Stimulated activated CD4-positive, alpha-beta T cell treated with anti-CD3 and anti-CD28 coated beads, Interleukin-15, amount 100 ng/mL, for 48 hours (primary cell): ENCODE results near the gene COL20A1.

Experiments
- DNase-seq, 2 donors: peaks; one replicate each; pipeline ENCODE4 v3.0.0-alpha.2; 2020; ENCODE audit warnings: low read depth in 2 of 2

Gene COL20A1

DNA sequence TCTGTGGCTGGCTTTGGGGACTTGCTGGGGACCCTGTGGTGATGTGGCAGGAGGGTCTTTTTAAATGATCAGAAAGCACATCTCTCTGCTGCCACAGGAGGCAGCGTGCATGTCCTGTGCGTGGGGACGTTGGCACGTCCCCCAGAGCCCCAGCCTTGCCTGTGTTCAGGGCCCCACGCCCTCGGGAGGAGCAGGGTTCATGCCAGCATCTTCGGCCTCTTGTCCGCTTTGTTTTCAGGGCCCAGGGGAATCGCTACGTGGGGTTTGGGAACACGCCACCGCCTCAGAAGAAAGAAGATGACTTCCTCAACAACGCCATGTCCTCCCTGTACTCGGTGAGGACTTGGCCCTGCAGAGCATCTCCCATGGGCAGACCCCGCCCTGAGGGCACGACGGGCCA lies 14.3 kb upstream of the COL20A1 start:
- no peak for DNase-seq

DNA sequence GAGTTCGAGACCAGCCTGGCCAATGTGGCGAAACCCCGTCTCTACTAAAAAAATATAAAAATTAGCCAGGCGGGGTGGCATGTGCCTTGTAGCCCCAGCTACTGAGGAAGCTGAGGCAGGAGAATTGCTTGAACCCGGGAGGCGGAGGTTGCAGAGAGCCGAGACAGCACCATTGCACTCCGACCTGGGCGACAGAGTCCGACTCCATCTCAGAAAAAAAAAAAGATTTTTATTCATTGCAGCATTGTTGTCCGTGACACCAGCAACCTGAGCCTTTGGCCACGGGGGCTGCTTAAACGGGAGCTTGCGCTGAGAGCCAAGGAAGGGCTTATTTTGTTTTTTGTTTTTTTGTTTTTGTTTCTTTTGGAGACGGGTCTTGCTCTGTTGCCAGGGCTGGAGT lies 13.1 kb upstream of the COL20A1 start:
- DNase-seq, result no peak

- no peak for DNase-seq
Measured at GRCh38 chr20:63280371-63280770, 12.6 kb upstream of the COL20A1 start.

DNA sequence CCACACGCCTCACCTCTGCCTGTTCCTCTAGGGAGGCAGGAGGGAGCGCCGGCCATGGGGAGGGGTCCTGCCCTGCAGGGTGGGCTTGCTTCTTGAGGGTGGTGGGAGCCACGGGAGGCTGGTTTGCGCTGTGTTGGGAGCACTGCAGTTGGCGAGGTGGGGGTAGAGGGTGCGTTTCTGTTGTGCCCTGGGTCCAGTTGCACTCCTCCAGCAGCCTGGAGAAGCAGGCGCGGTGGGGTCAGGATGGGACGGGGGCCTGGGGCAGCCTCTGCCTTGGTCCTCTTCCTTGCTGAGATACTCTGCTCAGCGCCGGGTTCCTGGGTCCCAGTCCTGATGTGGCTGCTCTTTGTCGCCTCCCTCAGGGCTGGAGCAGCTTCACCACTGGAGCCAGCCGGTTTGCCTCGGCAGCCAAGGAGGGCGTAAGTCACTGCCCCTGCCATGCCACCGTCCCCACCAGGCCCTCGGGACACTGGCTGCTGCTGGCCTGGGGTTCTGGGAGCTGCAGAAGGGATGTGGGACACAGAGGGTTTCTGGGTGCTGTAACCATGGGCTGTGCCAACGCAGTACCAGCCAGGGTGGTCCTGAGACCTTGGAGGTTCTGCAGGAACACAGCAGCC lies 11.9 kb upstream of the COL20A1 start:
- no peak for DNase-seq

- no peak for DNase-seq
Measured at GRCh38 chr20:63281742-63282665, 11.0 kb upstream of the COL20A1 start.

DNA sequence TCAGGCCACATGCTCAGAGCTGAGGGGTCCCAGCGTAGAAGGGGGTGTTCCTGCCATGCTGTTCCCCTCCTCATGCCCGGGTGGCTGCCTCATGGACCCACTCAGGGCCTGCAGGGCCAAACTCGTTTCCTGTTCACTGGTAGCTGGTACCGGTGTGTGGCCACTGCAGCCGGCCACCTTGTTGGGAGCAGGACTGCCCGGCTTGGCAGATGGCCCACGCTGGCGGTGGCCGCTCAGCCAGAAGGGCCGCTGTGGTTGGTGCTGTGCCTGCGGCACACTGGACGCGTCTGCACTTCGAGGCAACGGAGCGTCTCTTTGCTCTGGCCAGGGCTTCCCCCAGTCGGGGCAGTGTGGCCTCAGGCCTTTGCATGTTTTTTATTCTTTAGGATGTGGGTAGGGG lies 10.0 kb upstream of the COL20A1 start:
- no peak for DNase-seq

DNA sequence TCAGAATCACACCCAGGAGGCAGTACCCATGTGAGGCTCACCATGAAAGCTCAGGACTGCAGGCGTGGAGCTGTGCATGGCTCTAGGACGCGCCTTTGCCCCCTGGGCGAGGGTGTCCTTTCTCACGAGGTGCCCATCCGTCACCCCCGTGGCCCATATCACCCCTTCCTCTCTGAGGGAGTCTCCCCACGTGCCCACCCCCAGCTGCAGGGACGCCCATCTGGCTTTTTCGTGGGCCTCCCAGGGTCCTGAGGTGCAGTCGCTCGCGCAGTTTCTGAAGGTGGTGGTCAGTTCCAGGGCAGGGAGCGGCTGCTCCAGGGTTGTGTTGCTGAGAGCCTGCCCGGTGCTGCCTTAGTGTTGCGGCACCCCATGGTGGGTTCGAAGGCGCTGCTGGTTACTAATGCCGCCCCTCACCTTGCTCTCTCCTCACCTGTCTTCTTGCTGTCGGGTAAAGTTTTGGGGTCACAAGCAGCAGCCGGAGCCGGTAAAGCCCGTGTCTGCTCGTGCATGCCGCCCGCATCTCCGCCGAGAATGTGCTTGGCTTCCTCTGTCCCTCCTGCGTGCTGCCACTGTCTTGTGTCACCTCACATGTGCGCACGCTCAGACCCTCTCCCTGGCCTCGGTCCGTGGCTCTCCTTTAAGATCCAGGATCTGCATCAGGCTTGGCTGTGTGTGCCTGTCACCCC lies 9.4 kb upstream of the COL20A1 start:
- no peak for DNase-seq

- no peak for DNase-seq
Measured at GRCh38 chr20:63284083-63284440, 8.9 kb upstream of the COL20A1 start.

GRCh38 chr20:63284544-63284949 lies 8.4 kb upstream of the COL20A1 start:
- no peak for DNase-seq

- no peak for DNase-seq
Measured at GRCh38 chr20:63284981-63285524, 7.9 kb upstream of the COL20A1 start.

- no peak for DNase-seq
Measured at GRCh38 chr20:63285636-63286615, 7.1 kb upstream of the COL20A1 start.

DNA sequence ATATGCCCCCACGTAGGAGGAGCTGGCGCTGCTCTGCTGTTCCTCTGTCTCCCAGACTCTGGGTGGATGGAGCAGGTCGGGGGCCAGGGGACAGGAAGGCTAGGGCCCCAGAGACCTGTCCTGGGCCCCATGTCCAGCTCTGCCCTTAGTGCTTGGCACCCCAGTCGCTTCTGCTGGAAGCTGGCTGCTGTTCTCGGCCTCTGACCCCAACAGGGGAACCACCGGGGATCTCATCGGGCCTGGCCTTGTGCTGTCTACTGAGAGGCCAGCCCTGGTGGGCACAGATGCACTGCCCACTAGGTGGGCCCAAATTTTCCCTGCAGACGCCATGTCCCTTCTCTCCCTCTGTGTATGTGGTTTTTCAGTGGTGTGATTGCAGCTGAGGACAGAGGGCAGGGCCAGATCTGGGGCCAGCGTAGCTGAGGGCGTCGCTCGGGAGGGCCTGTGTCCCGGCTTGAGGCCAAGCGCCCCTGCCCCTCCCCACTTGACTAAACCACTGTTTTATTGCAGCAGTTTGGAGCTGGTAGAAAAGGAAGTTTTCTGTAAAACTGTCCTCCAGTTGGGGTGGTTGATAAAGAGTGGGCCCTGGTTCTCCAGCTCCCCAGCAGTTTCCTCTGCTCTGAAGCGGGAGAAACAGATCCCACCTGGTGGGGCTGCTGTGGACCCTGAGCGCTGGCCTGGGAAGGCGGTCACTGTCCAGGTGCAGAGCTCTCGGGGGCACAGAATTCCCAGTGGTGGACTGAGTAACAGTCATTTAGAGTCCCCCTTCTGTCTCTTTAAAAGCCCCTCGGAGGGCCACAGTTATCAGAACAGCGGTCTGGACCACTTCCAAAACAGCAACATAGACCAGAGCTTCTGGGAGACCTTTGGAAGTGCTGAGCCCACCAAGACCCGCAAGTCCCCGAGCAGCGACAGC lies 5.9 kb upstream of the COL20A1 start:
- DNase-seq, result no peak

DNA sequence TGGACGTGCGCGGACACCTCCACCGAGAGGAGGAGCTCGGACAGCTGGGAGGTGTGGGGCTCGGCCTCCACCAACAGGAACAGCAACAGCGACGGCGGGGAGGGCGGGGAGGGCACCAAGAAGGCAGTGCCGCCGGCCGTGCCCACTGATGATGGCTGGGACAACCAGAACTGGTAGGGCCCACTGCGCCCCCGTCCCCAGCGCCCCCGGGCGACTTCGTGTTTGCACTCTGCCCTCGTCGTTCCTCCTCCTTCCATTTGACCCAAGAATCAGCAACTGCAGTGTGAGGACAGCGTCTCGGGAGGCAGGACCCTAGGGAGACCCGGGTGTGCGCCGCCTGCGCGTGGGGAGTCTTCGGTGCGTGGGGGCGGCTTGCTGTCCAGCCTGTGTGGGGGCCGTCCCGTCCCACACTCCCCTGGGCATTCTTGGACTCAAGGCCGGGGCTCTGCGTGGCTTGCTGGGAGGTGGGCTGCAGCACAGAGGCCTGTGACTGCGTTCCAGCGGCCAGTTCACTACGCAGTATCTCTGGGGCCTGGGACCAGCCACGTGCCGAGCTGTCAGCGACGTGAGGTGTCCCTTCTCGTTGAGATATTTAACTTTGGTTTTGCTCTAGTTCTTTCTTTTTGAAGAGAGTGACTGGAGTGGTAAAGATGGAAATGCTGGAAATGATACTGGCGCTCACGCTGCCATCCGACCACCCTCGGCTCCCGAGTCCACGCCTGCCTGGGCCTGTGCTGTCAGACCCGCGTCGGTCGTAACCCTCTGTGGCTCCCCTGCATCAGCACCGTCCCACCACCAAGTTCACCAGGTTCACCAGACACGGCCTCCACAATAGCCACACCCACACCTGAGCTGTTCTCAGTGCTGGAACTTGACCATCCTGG lies 5.0 kb upstream of the COL20A1 start:
- no peak for DNase-seq

DNA sequence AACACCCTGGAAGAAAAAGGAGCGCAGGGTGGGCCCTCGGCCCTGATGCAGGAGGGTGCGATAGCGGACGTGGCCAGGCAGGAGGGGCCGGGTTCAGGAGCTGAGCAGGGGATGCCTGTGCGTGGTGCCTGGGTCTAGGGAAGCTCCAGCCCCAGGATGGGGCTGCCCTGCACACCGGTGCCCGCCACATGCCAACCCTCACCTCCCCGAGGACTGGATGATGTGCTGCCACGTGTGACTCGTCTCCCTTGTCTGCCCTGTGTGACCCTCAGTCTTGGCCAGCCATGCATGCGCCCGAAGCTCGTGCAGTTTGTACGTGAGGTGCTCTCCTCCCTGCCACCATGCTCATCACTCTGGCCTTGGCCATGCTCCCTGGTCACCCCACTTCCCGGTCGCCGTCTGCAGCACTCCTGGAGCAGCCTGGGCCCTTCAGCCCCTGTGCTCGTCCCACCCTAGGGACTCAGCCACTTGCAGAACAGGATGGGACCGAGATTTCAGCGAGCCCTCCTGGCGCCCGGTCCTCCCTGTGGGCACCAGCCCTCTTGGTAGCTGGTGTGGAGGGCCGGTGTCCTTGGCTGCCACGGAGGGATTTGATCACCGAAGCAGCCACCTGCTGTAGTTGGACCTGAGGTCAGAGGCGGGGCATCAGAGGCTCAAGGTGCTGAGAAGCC lies 4.3 kb upstream of the COL20A1 start:
- DNase-seq, result no peak

- no peak for DNase-seq
Measured at GRCh38 chr20:63289311-63290135, 3.5 kb upstream of the COL20A1 start.

- DNase-seq, result no peak
Measured at GRCh38 chr20:63290136-63290676, 2.8 kb upstream of the COL20A1 start.

DNA sequence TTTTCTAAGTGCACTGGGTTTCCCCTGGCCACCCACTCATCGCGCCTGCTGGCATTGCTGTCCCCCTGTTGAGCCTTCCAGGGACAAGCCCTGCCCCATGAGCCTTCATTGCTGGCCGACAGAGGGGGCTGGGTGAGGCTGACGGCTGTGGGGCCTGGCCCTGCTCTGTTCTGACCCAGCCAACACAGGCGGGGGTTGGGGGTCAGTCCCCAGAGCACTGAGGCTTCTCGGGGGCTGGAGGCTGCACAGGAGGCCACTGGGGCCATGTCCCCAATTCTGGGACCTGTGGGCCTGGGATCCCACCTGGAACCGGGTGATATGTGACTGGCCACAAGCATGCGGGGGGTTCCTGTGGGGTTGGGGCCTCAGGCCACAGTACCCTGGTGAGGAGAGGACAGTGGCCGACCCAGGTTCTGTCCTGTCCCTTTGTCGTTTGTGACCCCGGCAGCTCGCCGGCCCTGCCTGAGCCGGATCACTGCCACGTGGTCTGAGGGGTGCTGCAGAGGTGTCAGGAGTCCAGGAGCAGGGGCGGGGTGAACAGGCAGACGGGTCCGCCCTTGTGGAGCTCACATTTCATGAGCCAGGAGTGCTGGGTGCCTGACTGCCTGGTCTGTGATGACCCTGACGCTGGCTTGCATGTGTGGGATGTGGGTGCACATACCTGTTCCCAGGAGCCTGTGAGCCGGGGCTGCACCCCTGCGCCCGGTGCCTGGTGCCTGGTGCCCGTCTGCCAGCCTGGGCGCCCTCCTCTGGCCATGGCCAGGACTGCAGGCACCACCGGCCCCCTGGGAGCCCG lies 2.1 kb upstream of the COL20A1 start:
- peak; percentile 44 to 67 for DNase-seq
